ENCODE data around the gene TNFSF15.

- TF ChIP-seq POLR2A (IDR thresholded peaks at IDR 0.05) (no peak), CTCF (IDR thresholded peaks at IDR 0.05) (no peak)
Measured at GRCh38 chr9:114779352-114779845, 26.4 kb downstream of the TNFSF15 start.

Measured in esophagus squamous epithelium (tissue), 4 donors.